ENCODE results near the gene SERGEF.

- TF ChIP-seq CTCF (IDR thresholded peaks at IDR 0.05) (no peak), POLR2A (IDR thresholded peaks at IDR 0.05) (no peak)
Observed at GRCh38 chr11:17770917-17771316, 241.9 kb downstream of the SERGEF start.
